A549 (cell line): ENCODE measurements around the gene CCN6. TPM values are rescaled to one million over a fixed set of nuclear protein-coding genes. Genes with fewer than 3 reads are reported as not detected.
"Not testable (repeated sequence)": the region's sequence is repeated elsewhere in the genome, so short reads cannot be mapped to it uniquely, and the experiment has no call there.

ENCODE experiments used
- ATAC-seq, 2 experiments: fragments of 200-7000 bp in 1 of 2; fragments of >200 bp in 1 of 2; cut with Nextera tagmentation in 1 of 2; cut with Tn5 transposase in 1 of 2; 3 replicates each; pipeline versions ENCODE4 v1.8.0 to v1.9.1; 2018 to 2020; ENCODE audit warnings: mild to moderate bottlenecking in 1 of 2, moderate library complexity in 1 of 2
- CTCF ChIA-PET: fragments of 300-600 bp; sonication (Branson Sonifier 250); formaldehyde crosslinking; extraction: SDS; loops from one replicate; lab custom pipeline; 2021; ENCODE audit warnings: antibody characterized with exemption, inconsistent platforms; lab: Yijun Ruan, JAX
- POLR2A ChIA-PET: fragments of 350-600 bp; formaldehyde crosslinking; extraction: SDS; loops from one replicate; lab custom pipeline; 2021; ENCODE audit warnings: antibody characterized with exemption, inconsistent platforms; lab: Yijun Ruan, JAX
- DNase-seq, 2 experiments: peaks; one replicate each; pipeline versions ENCODE4 v3.0.0 to v3.0.0-alpha.2; 2011 to 2016; ENCODE audit warnings: low read depth in 1 of 2, low spot score in 1 of 2
- FAIRE-seq: peaks from 2 replicates; lab custom pipeline; 2011; peaks lifted over from hg19 to GRCh38; lab: Jason Lieb, UNC
- H3K27ac ChIP-seq, 2 experiments: fragments of >200 bp; sonication (Bioruptor Twin); formaldehyde crosslinking; 3 replicates each; pipeline ENCODE4 v1.5.1; 2016 to 2017
- H3K4me1 ChIP-seq: fragments of >200 bp; sonication (Bioruptor Twin); formaldehyde crosslinking; 3 replicates; pipeline ENCODE4 v1.6.1; 2016
- H3K4me2 ChIP-seq: fragments of >200 bp; sonication (Bioruptor Twin); formaldehyde crosslinking; 3 replicates; pipeline ENCODE4 v1.6.1; 2016
- H3K4me3 ChIP-seq: fragments of >200 bp; sonication (Bioruptor Twin); formaldehyde crosslinking; 3 replicates; pipeline ENCODE4 v1.5.1; 2016
- H3K9me3 ChIP-seq: fragments of >200 bp; sonication (Bioruptor Twin); formaldehyde crosslinking; 3 replicates; pipeline ENCODE4 v1.6.1; 2016
- BHLHE40 ChIP-seq: IDR thresholded peaks from 2 replicates; pipeline ENCODE4 v1.6.1; 2012; ENCODE audit warnings: low read depth, low read length, inconsistent platforms
- CHD2 ChIP-seq: fragments of 150-350 bp; IDR thresholded peaks from 2 replicates; pipeline ENCODE4 v1.6.1; 2014; ENCODE audit warnings: low read length; ENCODE audit not compliant: partially characterized antibody
- CHD4 ChIP-seq: fragments of 200-600 bp; sonication (generic); IDR thresholded peaks from 2 replicates; pipeline ENCODE4 v1.6.1; 2016; ENCODE audit warnings: antibody characterized with exemption, mild to moderate bottlenecking, borderline replicate concordance
- EHF ChIP-seq: fragments of 250-450 bp; sonication (Bioruptor Pico); IDR thresholded peaks from 2 replicates; pipeline ENCODE4 v1.5.0; 2020; ENCODE audit warnings: mild to moderate bottlenecking
- ESRRA ChIP-seq: fragments of 150-350 bp; IDR thresholded peaks from 2 replicates; pipeline ENCODE4 v1.6.1; 2014; ENCODE audit warnings: mild to moderate bottlenecking, low read length, borderline replicate concordance
- FOXS1 ChIP-seq: fragments of 250-450 bp; sonication (Bioruptor Pico); IDR thresholded peaks from 2 replicates; pipeline ENCODE4 v1.5.0; 2020; ENCODE audit warnings: mild to moderate bottlenecking, moderate library complexity
- HDAC2 ChIP-seq: fragments of 200-600 bp; sonication (generic); IDR thresholded peaks from 2 replicates; pipeline ENCODE4 v1.6.1; 2016
- HOXA7 ChIP-seq: fragments of 250-450 bp; sonication (Bioruptor Pico); IDR thresholded peaks from 2 replicates; pipeline ENCODE4 v1.5.0; 2020; ENCODE audit warnings: mild to moderate bottlenecking, moderate library complexity
- KDM1A ChIP-seq: fragments of 200-600 bp; sonication (generic); IDR thresholded peaks from 2 replicates; pipeline ENCODE4 v1.6.1; 2016; ENCODE audit warnings: low read depth, mild to moderate bottlenecking
- KDM5A ChIP-seq: fragments of 200-600 bp; sonication (generic); IDR thresholded peaks from 2 replicates; pipeline ENCODE4 v1.6.1; 2016; ENCODE audit warnings: antibody characterized with exemption, mild to moderate bottlenecking
- MAZ ChIP-seq: fragments of 150-350 bp; IDR thresholded peaks from 2 replicates; pipeline ENCODE4 v1.6.1; 2014; ENCODE audit warnings: antibody characterized with exemption, low read depth, low read length, borderline replicate concordance
- MYC ChIP-seq: IDR thresholded peaks from 2 replicates; pipeline ENCODE4 v1.6.1; 2012; ENCODE audit warnings: mild to moderate bottlenecking, inconsistent platforms, low read length, improper control_type of control experiment, borderline replicate concordance
- NFE2L2 ChIP-seq: fragments of 150-350 bp; conservative IDR thresholded peaks from 2 replicates; pipeline ENCODE4 v1.6.1; 2014; ENCODE audit warnings: low read length
- NR3C1 ChIP-seq: fragments of >200 bp; sonication (Bioruptor Twin); formaldehyde crosslinking; IDR thresholded peaks from 3 replicates; pipeline ENCODE4 v1.6.1; 2017
- POLR2A ChIP-seq: IDR thresholded peaks from 2 replicates; pipeline ENCODE4 v1.6.1; 2012; ENCODE audit warnings: mild to moderate bottlenecking, low read length
- POLR2AphosphoS2 ChIP-seq: conservative IDR thresholded peaks from 2 replicates; pipeline ENCODE4 v1.6.1; 2012; ENCODE audit warnings: low read length, improper control_type of control experiment, inconsistent platforms
- RAD21 ChIP-seq, 2 experiments: fragments of >200 bp in 1 of 2; sonication (Bioruptor Twin) in 1 of 2; formaldehyde crosslinking in 1 of 2; IDR thresholded peaks in 1 of 2; conservative IDR thresholded peaks in 1 of 2; 2 replicates in 1 of 2; 3 replicates in 1 of 2; pipeline ENCODE4 v1.6.1; 2012 to 2018; ENCODE audit warnings: inconsistent platforms in 1 of 2
- RARB ChIP-seq: fragments of 250-450 bp; sonication (Bioruptor Pico); IDR thresholded peaks from 2 replicates; pipeline ENCODE4 v1.8.0; 2021; ENCODE audit warnings: mild to moderate bottlenecking, moderate library complexity
- RCOR1 ChIP-seq: fragments of 150-350 bp; IDR thresholded peaks from 2 replicates; pipeline ENCODE4 v1.6.1; 2014; ENCODE audit warnings: antibody characterized with exemption, low read length, low read depth
- RNF2 ChIP-seq: fragments of 200-600 bp; sonication (generic); IDR thresholded peaks from 2 replicates; pipeline ENCODE4 v1.6.1; 2016; ENCODE audit warnings: low read depth, mild to moderate bottlenecking, antibody characterized with exemption, moderate library complexity, borderline replicate concordance
- SMC3 ChIP-seq: fragments of >200 bp; sonication (Bioruptor Twin); formaldehyde crosslinking; IDR thresholded peaks from 3 replicates; pipeline ENCODE4 v1.6.1; 2018; ENCODE audit warnings: inconsistent platforms
- ZFP36 ChIP-seq: fragments of 450-650 bp; IDR thresholded peaks from 2 replicates; pipeline ENCODE4 v1.6.1; 2014; ENCODE audit warnings: borderline replicate concordance; ENCODE audit not compliant: partially characterized antibody
- ZNF302 ChIP-seq: fragments of 250-450 bp; sonication (Bioruptor Pico); IDR thresholded peaks from 2 replicates; pipeline ENCODE4 v1.9.0; 2021; ENCODE audit warnings: inconsistent platforms, mild to moderate bottlenecking, moderate library complexity
- ZSCAN20 ChIP-seq: fragments of 250-450 bp; sonication (Bioruptor Pico); IDR thresholded peaks from 2 replicates; pipeline ENCODE4 v1.8.0; 2022; ENCODE audit warnings: mild to moderate bottlenecking, moderate library complexity
- WGBS: methylation state at CpG from one replicate; pipeline ENCODE4 v1.1.6; 2017; ENCODE audit errors: missing lambda C conversion rate; 5-methylcytosine and 5-hydroxymethylcytosine counted together
- polyA plus RNA-seq, 4 experiments: library from polyadenylated mRNA; depleted of rRNA in 3 of 4; stranded (reverse); fragments of >200 nt; fragmentation: RNase III in 1 of 4; extraction: RNeasy Plus Mini Kit Qiagen cat#74134 plus additional on column Dnase treatment in 1 of 4; gene quantifications; 2 replicates in 3 of 4; 3 replicates in 1 of 4; pipeline ENCODE4 v1.2.3, GENCODE V29; 2011 to 2017
- TF ChIP-seq, protein P1 (sequence below): IDR thresholded peaks from 2 replicates; pipeline ENCODE4 v1.6.1; 2012; ENCODE audit warnings: low read depth, borderline replicate concordance
- TF ChIP-seq, protein P2 (sequence below): fragments of 450-650 bp; IDR thresholded peaks from 2 replicates; pipeline ENCODE4 v1.6.1; 2014; ENCODE audit warnings: antibody characterized with exemption
- TF ChIP-seq, protein P3 (sequence below): IDR thresholded peaks from 2 replicates; pipeline ENCODE4 v1.6.1; 2012

Gene CCN6
- polyA plus RNA-seq, 2 of the 4 experiments (the other 2 are of a cell fraction), result not detected

DNA sequence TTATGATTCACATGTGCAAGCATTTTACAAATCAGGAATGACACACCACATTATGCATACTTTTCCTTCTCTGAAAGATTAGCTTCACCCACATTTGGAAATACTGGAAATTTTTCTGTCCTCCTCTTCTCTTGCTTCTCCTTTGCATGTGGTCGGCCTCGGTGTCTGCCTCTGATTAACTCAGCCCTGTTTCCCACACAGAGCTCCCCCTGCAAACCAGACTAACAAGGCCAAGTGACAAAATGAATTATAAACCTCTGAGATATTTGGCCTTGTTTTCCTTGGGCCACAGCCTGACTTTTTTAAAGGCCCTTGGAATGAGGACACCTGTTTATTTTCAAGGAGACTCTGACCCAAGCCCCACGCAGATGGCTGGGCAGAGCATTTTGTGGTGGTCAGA, 9.0 kb upstream of the CCN6 start:
- DNase-seq (no peak), FAIRE-seq (no peak), ATAC-seq (no peak)
- 51% methylated on average over 3 of the region's 3 CpGs for WGBS
- no peaks in the 10 kb centered on the region for H3K4me1 ChIP-seq
- ChIA-PET CTCF (interaction anchor here (0.7 to 1.9 kb wide), 13 partner anchors 10 to 1034 kb away, joined by 3 to 9 read pairs (median 3); partner anchors contain the start of gene CCN6), POLR2A (interaction anchor here (0.6 kb wide), 1 partner anchor 564 kb away, joined by 3 read pairs; no protein-coding TSS in a partner anchor)
- H3K4me2 ChIP-seq, result no peak overlapping the region
- H3K9me3 ChIP-seq, result no peaks in the 10 kb centered on the region
- H3K27ac ChIP-seq, result no peak overlapping the region
- TF ChIP-seq KDM1A, result no peak
- no peak for TF ChIP-seq HDAC2
- TF ChIP-seq, protein P1, sequence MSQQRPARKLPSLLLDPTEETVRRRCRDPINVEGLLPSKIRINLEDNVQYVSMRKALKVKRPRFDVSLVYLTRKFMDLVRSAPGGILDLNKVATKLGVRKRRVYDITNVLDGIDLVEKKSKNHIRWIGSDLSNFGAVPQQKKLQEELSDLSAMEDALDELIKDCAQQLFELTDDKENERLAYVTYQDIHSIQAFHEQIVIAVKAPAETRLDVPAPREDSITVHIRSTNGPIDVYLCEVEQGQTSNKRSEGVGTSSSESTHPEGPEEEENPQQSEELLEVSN, result no peak
- TF ChIP-seq KDM5A, result no peak
- no peak overlapping the region for H3K4me3 ChIP-seq

DNA sequence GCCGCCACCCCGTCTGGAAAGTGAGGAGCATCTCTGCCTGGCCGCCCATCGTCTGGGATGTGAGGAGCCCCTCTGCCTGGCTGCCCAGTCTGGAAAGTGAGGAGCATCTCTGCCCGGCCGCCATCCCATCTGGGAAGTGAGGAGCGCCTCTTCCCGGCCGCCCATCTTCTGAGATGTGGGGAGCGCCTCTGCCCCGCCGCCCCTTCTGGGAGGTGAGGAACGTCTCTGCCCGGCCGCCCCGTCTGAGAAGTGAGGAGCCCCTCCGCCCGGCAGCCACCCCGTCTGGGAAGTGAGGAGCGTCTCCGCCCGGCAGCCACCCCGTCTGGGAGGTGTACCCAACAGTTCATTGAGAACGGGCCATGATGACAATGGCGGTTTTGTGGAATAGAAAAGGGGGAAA, 6.4 kb upstream of the CCN6 start:
- H3K4me2 ChIP-seq, H3K27ac ChIP-seq, ATAC-seq, FAIRE-seq, H3K9me3 ChIP-seq, DNase-seq, CTCF ChIA-PET, POLR2A ChIA-PET, H3K4me1 ChIP-seq, H3K4me3 ChIP-seq: not testable (repeated sequence)
- WGBS, result 67% methylated on average over 1 of the region's 25 CpGs

DNA sequence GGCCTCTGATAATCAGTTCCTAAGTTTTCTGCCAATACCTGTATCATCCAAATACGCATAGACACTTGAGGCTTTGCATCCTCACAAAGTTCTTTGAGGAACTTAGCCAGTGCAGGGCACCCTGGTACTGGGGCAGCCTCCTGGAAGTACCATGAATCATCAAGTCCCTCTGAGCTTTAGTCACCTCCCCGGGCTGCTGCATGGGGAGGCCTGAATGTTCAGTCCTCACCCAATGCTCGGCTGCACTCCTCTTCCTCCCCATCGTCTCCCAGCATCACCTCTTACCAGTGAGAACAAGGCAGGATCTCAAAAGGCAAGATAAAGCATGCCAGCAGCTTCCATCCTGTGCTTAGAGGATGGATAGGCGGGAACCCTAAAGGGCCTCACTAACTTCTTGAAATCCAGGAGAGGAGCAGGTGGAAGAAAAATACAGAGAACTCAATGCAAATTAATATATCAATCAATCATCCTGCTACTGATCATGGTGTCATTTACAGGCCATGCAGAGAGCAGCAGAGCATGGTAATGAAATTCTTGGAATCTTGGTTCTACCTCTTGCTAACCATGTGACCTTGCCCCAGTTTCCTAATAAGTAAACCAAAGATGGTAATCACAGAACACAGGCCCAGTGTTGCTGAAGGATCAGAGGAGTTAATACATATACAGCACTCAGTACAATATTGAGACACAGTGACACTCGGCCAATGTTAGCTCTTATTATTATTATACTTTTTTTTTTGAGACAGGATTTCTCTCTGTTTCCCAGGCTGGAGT, 4.7 kb upstream of the CCN6 start:
- no peaks in the 10 kb centered on the region for H3K4me1 ChIP-seq
- DNase-seq, result no peak
- no peaks in the 10 kb centered on the region for H3K9me3 ChIP-seq
- no peak overlapping the region for H3K27ac ChIP-seq
- TF ChIP-seq, protein P2, sequence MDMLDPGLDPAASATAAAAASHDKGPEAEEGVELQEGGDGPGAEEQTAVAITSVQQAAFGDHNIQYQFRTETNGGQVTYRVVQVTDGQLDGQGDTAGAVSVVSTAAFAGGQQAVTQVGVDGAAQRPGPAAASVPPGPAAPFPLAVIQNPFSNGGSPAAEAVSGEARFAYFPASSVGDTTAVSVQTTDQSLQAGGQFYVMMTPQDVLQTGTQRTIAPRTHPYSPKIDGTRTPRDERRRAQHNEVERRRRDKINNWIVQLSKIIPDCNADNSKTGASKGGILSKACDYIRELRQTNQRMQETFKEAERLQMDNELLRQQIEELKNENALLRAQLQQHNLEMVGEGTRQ, result no peak
- TF ChIP-seq MYC (no peak), RAD21 (conservative IDR thresholded peaks at IDR 0.05 in 1 of 2, IDR thresholded peaks at IDR 0.05 in 1 of 2) (no peak), ZSCAN20 (CRISPR knock-in tag) (no peak), HDAC2 (no peak), ZFP36 (no peak), NFE2L2 (no peak), RCOR1 (no peak), BHLHE40 (no peak), RNF2 (no peak), ZNF302 (CRISPR knock-in tag) (no peak), HOXA7 (CRISPR knock-in tag) (no peak), NR3C1 (no peak), ESRRA (no peak)
- no peak overlapping the region for H3K4me2 ChIP-seq
- ATAC-seq, result no peak
- WGBS, result 50% methylated on average over 6 of the region's 6 CpGs
- no peak overlapping the region for H3K4me3 ChIP-seq
- ChIA-PET POLR2A (no interaction called here), CTCF (interaction anchor here (1.3 to 2.9 kb wide), 2 partner anchors 8 to 19 kb away, joined by 3 to 8 read pairs; no protein-coding TSS in a partner anchor)
- FAIRE-seq, result no peak

DNA sequence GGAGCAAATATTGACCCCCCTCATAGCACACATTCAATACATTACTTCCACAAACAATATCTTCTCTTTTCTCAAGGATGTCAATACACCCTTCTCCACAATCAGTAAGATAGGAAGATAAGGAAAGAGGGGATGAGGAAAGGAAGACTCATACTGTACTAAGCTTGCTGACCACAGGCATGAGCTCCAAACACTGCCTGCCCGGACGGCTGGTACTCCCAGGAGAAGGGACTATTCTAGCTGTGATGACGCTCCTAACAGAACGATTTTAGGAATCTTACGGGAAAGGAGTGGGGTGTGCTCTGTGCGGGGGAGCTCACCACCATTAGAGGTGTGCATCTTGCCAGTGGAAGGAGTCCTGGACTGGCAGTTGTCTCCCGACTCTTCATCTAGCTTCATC, 3.9 kb upstream of the CCN6 start:
- DNase-seq, result no peak

More for the DNA sequence above, 3.9 kb upstream of the CCN6 start:
- no peak overlapping the region for H3K4me2 ChIP-seq
- H3K9me3 ChIP-seq, result no peaks in the 10 kb centered on the region
- H3K4me1 ChIP-seq, result no peaks in the 10 kb centered on the region
- TF ChIP-seq CHD2, result no peak
- no peak for TF ChIP-seq EHF (CRISPR knock-in tag)
- no peak for TF ChIP-seq ZFP36
- no peak for TF ChIP-seq FOXS1 (CRISPR knock-in tag)
- TF ChIP-seq POLR2A, result no peak
- no peak for TF ChIP-seq RAD21 (conservative IDR thresholded peaks at IDR 0.05 in 1 of 2, IDR thresholded peaks at IDR 0.05 in 1 of 2)
- TF ChIP-seq, protein P3, sequence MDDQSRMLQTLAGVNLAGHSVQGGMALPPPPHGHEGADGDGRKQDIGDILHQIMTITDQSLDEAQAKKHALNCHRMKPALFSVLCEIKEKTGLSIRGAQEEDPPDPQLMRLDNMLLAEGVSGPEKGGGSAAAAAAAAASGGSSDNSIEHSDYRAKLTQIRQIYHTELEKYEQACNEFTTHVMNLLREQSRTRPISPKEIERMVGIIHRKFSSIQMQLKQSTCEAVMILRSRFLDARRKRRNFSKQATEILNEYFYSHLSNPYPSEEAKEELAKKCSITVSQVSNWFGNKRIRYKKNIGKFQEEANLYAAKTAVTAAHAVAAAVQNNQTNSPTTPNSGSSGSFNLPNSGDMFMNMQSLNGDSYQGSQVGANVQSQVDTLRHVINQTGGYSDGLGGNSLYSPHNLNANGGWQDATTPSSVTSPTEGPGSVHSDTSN, result no peak
- TF ChIP-seq KDM5A, result no peak
- no peak for TF ChIP-seq ZSCAN20 (CRISPR knock-in tag)
- TF ChIP-seq CHD4, result no peak
- TF ChIP-seq, protein P2, result no peak
- TF ChIP-seq MAZ, result no peak
- TF ChIP-seq POLR2AphosphoS2, result no peak
- TF ChIP-seq SMC3, result no peak
- no peak for TF ChIP-seq RARB (CRISPR knock-in tag)
- H3K27ac ChIP-seq, result no peak overlapping the region
- CTCF ChIA-PET, result interaction anchor here (0.6 to 2.9 kb wide), 4 partner anchors 8 to 342 kb away, joined by 3 to 8 read pairs (median 3); no protein-coding TSS in a partner anchor
- no peak overlapping the region for H3K4me3 ChIP-seq
- whole genome bisulfite sequencing, result 81% methylated on average over 7 of the region's 7 CpGs
- FAIRE-seq, result no peak
- ATAC-seq, result no peak
- POLR2A ChIA-PET, result no interaction called here
